ENCODE results near the gene STIP1. TPM values are rescaled to one million over a fixed set of nuclear protein-coding genes. Genes with fewer than 3 reads are reported as not detected.

STIP1 gene
- total and polyA plus RNA-seq, 9 of the 15 experiments (the other 6 are each of a cell fraction or from before 2014, with no cell fraction given): 58.1 to 465 (median 346) TPM

- TF ChIP-seq CBX3 (IDR thresholded peaks at IDR 0.05; ENCODE audit: borderline replicate concordance in 1 of 2, low read length in 2 of 2) (peak in 1 of 2 experiments; percentile 62; a peak in 1 of 3 replicates), RUNX1 (IDR thresholded peaks at IDR 0.05; ENCODE audit: low read depth) (no peak), SP1 (CRISPR knock-in tag; IDR thresholded peaks at IDR 0.05) (no peak), PTBP1 (IDR thresholded peaks at IDR 0.05; ENCODE audit: low read depth, low read length) (peak; percentile 96), CBX1 (IDR thresholded peaks at IDR 0.05; ENCODE audit: low read depth) (peak; percentile 78; the same call in 1 of the 2 replicates), CEBPG (CRISPR knock-in tag; IDR thresholded peaks at IDR 0.05) (no peak), CEBPG (tag; conservative IDR thresholded peaks at IDR 0.05 in 1 of 2, IDR thresholded peaks at IDR 0.05 in 1 of 2) (no peak), BRF2 (IDR thresholded peaks at IDR 0.05; ENCODE audit: borderline replicate concordance, insufficient read depth, insufficient read length) (no peak), PHF20 (IDR thresholded peaks at IDR 0.05; ENCODE audit: partially characterized antibody) (peak; percentile 14), MTA3 (IDR thresholded peaks at IDR 0.05; ENCODE audit: borderline replicate concordance) (0 out of 2 replicates have a peak, but pooled peaks have one; percentile 29), ZFX (CRISPR knock-in tag; IDR thresholded peaks at IDR 0.05) (0 out of 2 replicates have a peak, but pooled peaks have one; percentile 24), ZFP36 (IDR thresholded peaks at IDR 0.05; ENCODE audit: low read depth, low read length, partially characterized antibody) (peak; percentile 97), ESRRA (IDR thresholded peaks at IDR 0.05; ENCODE audit: borderline replicate concordance, low read depth) (peak; percentile 36; the same call in 1 of the 2 replicates), REST (IDR thresholded peaks at IDR 0.05; ENCODE audit: borderline replicate concordance) (no peak), REST (CRISPR knock-in tag; IDR thresholded peaks at IDR 0.05; ENCODE audit: low read depth) (no peak), CTCF (IDR thresholded peaks at IDR 0.05 in 2 of 3, conservative IDR thresholded peaks at IDR 0.05 in 1 of 3; ENCODE audit: insufficient read depth in 2 of 3, low read depth in 1 of 3, low read length in 3 of 3) (no peak)
These were observed 63.8 kb downstream of the STIP1 start (continued) for GRCh38 chr11:64249563-64250414.
